Right lobe of liver (tissue), 4 donors: ENCODE results near the gene OR11H1.
"Not testable (repeated sequence)": the region's sequence is repeated elsewhere in the genome, so short reads cannot be mapped to it uniquely, and the experiment has no call there.

Experiments
- POLR2A ChIP-seq: fragments of 450-650 bp; IDR thresholded peaks from one replicate; pipeline ENCODE4 v1.6.1; 2017; ENCODE audit warnings: antibody characterized with exemption, mild to moderate bottlenecking
- TF ChIP-seq, protein P1 (sequence below), 4 donors: fragments of 200-600 bp in 3 of 4; fragments of 450-650 bp in 1 of 4; IDR thresholded peaks; one replicate each; pipeline versions ENCODE4 v1.5.1 to v1.8.0; 2016 to 2022; ENCODE audit warnings: antibody characterized with exemption in 4 of 4, mild to moderate bottlenecking in 2 of 4
- donor health status: DM: no; HTN: no; CAD: no.
- donor health status: DM: no; HTN: no; CAD: no.
- donor health status: DM: no; HTN: yes; CAD: no.

DNA sequence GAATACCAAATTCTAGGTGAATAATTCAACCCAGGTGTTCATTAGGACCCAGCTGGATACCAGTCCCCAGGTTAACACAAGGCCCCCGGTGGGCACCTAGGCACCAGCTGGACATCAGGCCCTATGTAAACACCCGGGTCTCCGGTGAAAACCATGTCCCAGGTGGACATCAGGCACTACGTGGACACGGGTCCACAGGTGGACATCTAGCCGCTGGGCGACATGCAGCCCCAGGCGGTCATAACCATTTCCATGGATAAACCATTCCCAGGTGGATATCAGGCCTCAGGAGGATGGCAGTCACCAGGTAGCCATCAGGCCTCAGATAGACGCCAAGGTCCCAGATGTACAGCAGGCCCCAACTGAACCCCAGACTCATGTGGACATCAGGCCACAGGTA is 12.1 kb upstream of the OR11H1 start:
- TF ChIP-seq, protein P1, sequence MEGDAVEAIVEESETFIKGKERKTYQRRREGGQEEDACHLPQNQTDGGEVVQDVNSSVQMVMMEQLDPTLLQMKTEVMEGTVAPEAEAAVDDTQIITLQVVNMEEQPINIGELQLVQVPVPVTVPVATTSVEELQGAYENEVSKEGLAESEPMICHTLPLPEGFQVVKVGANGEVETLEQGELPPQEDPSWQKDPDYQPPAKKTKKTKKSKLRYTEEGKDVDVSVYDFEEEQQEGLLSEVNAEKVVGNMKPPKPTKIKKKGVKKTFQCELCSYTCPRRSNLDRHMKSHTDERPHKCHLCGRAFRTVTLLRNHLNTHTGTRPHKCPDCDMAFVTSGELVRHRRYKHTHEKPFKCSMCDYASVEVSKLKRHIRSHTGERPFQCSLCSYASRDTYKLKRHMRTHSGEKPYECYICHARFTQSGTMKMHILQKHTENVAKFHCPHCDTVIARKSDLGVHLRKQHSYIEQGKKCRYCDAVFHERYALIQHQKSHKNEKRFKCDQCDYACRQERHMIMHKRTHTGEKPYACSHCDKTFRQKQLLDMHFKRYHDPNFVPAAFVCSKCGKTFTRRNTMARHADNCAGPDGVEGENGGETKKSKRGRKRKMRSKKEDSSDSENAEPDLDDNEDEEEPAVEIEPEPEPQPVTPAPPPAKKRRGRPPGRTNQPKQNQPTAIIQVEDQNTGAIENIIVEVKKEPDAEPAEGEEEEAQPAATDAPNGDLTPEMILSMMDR (IDR thresholded peaks at IDR 0.05), result not testable (repeated sequence)
- not testable (repeated sequence) for TF ChIP-seq POLR2A
